ENCODE results near the gene ARHGDIB. TPM values are rescaled to one million over a fixed set of nuclear protein-coding genes. Genes with fewer than 3 reads are reported as not detected.

ARHGDIB gene
- polyA plus RNA-seq, 4 donors = 26.4 to 104 (median 56.7) TPM

- Histone ChIP-seq H3K27me3 (ENCODE audit: control insufficient read depth in 3 of 3, insufficient read depth in 3 of 3, low read length in 3 of 3) (peaks cover 0 to 4% (median 0%) of the 10 kb centered on the region in 3 donors), H3K27ac (ENCODE audit: low read depth in 1 of 3, low read length in 2 of 3) (no peak overlapping the region), H3K4me3 (ENCODE audit: low read depth in 1 of 3, low read length in 3 of 3) (no peak overlapping the region), H3K9me3 (ENCODE audit: control insufficient read depth in 2 of 2, insufficient read depth in 1 of 2, low read depth in 1 of 2, low read length in 1 of 2) (no peaks in the 10 kb centered on the region), H3K36me3 (ENCODE audit: control insufficient read depth in 3 of 3, insufficient read depth in 2 of 3, low read depth in 1 of 3, low read length in 3 of 3) (no peaks in the 10 kb centered on the region), H3K4me1 (ENCODE audit: control insufficient read depth in 3 of 3, insufficient read depth in 2 of 3, low read depth in 1 of 3, low read length in 2 of 3) (peaks cover 0 to 5% (median 0%) of the 10 kb centered on the region in 3 donors)
- FAIRE-seq (no peak), DNase-seq (peak in 1 of 2 donors; percentile 61)
- 55 to 86% (median 77%) methylated on average over 2 of the region's 2 CpGs for WGBS, 3 donors
Observed at GRCh38 chr12:14999695-15000365, 38.4 kb upstream of the ARHGDIB start.

GRCh38 chr12:14999021-14999694 is 37.8 kb upstream of the ARHGDIB start:
- FAIRE-seq = no peak
- H3K9me3 ChIP-seq (ENCODE audit: control insufficient read depth in 2 of 2, insufficient read depth in 1 of 2, low read depth in 1 of 2, low read length in 1 of 2) = no peaks in the 10 kb centered on the region

GRCh38 chr12:14997998-14998397 is 36.6 kb upstream of the ARHGDIB start:
- Histone ChIP-seq H3K36me3 (ENCODE audit: control insufficient read depth in 3 of 3, insufficient read depth in 2 of 3, low read depth in 1 of 3, low read length in 3 of 3) (no peaks in the 10 kb centered on the region), H3K27ac (ENCODE audit: low read depth in 1 of 3, low read length in 2 of 3) (no peak overlapping the region)
- WGBS, 3 donors = 66 to 85% (median 85%) methylated on average over 3 of the region's 3 CpGs

More at GRCh38 chr12:14999021-14999694, 37.8 kb upstream of the ARHGDIB start:
- no peak overlapping the region for H3K27ac ChIP-seq (ENCODE audit: low read depth in 1 of 3, low read length in 2 of 3)
- H3K4me1 ChIP-seq (ENCODE audit: control insufficient read depth in 3 of 3, insufficient read depth in 2 of 3, low read depth in 1 of 3, low read length in 2 of 3) = peaks cover 0 to 5% (median 4%) of the 10 kb centered on the region in 3 donors
- H3K36me3 ChIP-seq (ENCODE audit: control insufficient read depth in 3 of 3, insufficient read depth in 2 of 3, low read depth in 1 of 3, low read length in 3 of 3) = no peaks in the 10 kb centered on the region
- no peak for DNase-seq
- H3K4me3 ChIP-seq (ENCODE audit: low read depth in 1 of 3, low read length in 3 of 3) = no peak overlapping the region
- 77 to 89% (median 85%) methylated on average over 2 of the region's 2 CpGs for WGBS, 3 donors
- H3K27me3 ChIP-seq (ENCODE audit: control insufficient read depth in 3 of 3, insufficient read depth in 3 of 3, low read length in 3 of 3) = peaks cover 0 to 4% (median 0%) of the 10 kb centered on the region in 3 donors

GRCh38 chr12:14995583-14996425 is 34.4 kb upstream of the ARHGDIB start:
- H3K9me3 ChIP-seq (ENCODE audit: control insufficient read depth in 2 of 2, insufficient read depth in 1 of 2, low read depth in 1 of 2, low read length in 1 of 2) = no peaks in the 10 kb centered on the region
- H3K27ac ChIP-seq (ENCODE audit: low read depth in 1 of 3, low read length in 2 of 3) = no peak overlapping the region
- no peak overlapping the region for H3K4me3 ChIP-seq (ENCODE audit: low read depth in 1 of 3, low read length in 3 of 3)
- H3K27me3 ChIP-seq (ENCODE audit: control insufficient read depth in 3 of 3, insufficient read depth in 3 of 3, low read length in 3 of 3) = no peaks in the 10 kb centered on the region
- peak; percentile 81 for FAIRE-seq
- peak; percentile 59 to 70 for DNase-seq
- 84 to 91% (median 88%) methylated on average over 3 of the region's 3 CpGs for WGBS, 3 donors
- H3K4me1 ChIP-seq (ENCODE audit: control insufficient read depth in 3 of 3, insufficient read depth in 2 of 3, low read depth in 1 of 3, low read length in 2 of 3) = peaks cover 0 to 5% (median 4%) of the 10 kb centered on the region in 3 donors
- no peaks in the 10 kb centered on the region for H3K36me3 ChIP-seq (ENCODE audit: control insufficient read depth in 3 of 3, insufficient read depth in 2 of 3, low read depth in 1 of 3, low read length in 3 of 3)

More at GRCh38 chr12:14997998-14998397, 36.6 kb upstream of the ARHGDIB start:
- peaks cover 0 to 5% (median 4%) of the 10 kb centered on the region in 3 donors for H3K4me1 ChIP-seq (ENCODE audit: control insufficient read depth in 3 of 3, insufficient read depth in 2 of 3, low read depth in 1 of 3, low read length in 2 of 3)
- H3K4me3 ChIP-seq (ENCODE audit: low read depth in 1 of 3, low read length in 3 of 3) = no peak overlapping the region
- H3K9me3 ChIP-seq (ENCODE audit: control insufficient read depth in 2 of 2, insufficient read depth in 1 of 2, low read depth in 1 of 2, low read length in 1 of 2) = no peaks in the 10 kb centered on the region
- DNase-seq (no peak), FAIRE-seq (no peak)
- peaks cover 0 to 4% (median 0%) of the 10 kb centered on the region in 3 donors for H3K27me3 ChIP-seq (ENCODE audit: control insufficient read depth in 3 of 3, insufficient read depth in 3 of 3, low read length in 3 of 3)

GRCh38 chr12:14994610-14995009 is 33.2 kb upstream of the ARHGDIB start:
- H3K36me3 ChIP-seq (ENCODE audit: control insufficient read depth in 3 of 3, insufficient read depth in 2 of 3, low read depth in 1 of 3, low read length in 3 of 3) = no peaks in the 10 kb centered on the region
- H3K4me1 ChIP-seq (ENCODE audit: control insufficient read depth in 3 of 3, insufficient read depth in 2 of 3, low read depth in 1 of 3, low read length in 2 of 3) = peaks cover 0 to 4% (median 3%) of the 10 kb centered on the region in 3 donors
- H3K9me3 ChIP-seq (ENCODE audit: control insufficient read depth in 2 of 2, insufficient read depth in 1 of 2, low read depth in 1 of 2, low read length in 1 of 2) = no peaks in the 10 kb centered on the region
- no peak overlapping the region for H3K27ac ChIP-seq (ENCODE audit: low read depth in 1 of 3, low read length in 2 of 3)
- H3K4me3 ChIP-seq (ENCODE audit: low read depth in 1 of 3, low read length in 3 of 3) = no peak overlapping the region
- 48 to 57% (median 51%) methylated on average over 3 of the region's 3 CpGs for WGBS, 3 donors
- H3K27me3 ChIP-seq (ENCODE audit: control insufficient read depth in 3 of 3, insufficient read depth in 3 of 3, low read length in 3 of 3) = no peaks in the 10 kb centered on the region
- FAIRE-seq = no peak
- no peak for DNase-seq

GRCh38 chr12:14993537-14994266 is 32.3 kb upstream of the ARHGDIB start:
- FAIRE-seq = no peak

GRCh38 chr12:14993117-14993516 is 31.7 kb upstream of the ARHGDIB start:
- Histone ChIP-seq H3K36me3 (ENCODE audit: control insufficient read depth in 3 of 3, insufficient read depth in 2 of 3, low read depth in 1 of 3, low read length in 3 of 3) (no peaks in the 10 kb centered on the region), H3K4me3 (ENCODE audit: low read depth in 1 of 3, low read length in 3 of 3) (no peak overlapping the region), H3K4me1 (ENCODE audit: control insufficient read depth in 3 of 3, insufficient read depth in 2 of 3, low read depth in 1 of 3, low read length in 2 of 3) (peaks cover 0 to 4% (median 0%) of the 10 kb centered on the region in 3 donors), H3K9me3 (ENCODE audit: control insufficient read depth in 2 of 2, insufficient read depth in 1 of 2, low read depth in 1 of 2, low read length in 1 of 2) (no peaks in the 10 kb centered on the region), H3K27ac (ENCODE audit: low read depth in 1 of 3, low read length in 2 of 3) (no peak overlapping the region), H3K27me3 (ENCODE audit: control insufficient read depth in 3 of 3, insufficient read depth in 3 of 3, low read length in 3 of 3) (no peaks in the 10 kb centered on the region)
- FAIRE-seq = no peak
- 71 to 81% (median 79%) methylated on average over 5 of the region's 5 CpGs for WGBS, 3 donors
- no peak for DNase-seq

More at GRCh38 chr12:14993537-14994266, 32.3 kb upstream of the ARHGDIB start:
- no peak for DNase-seq
- H3K4me1 ChIP-seq (ENCODE audit: control insufficient read depth in 3 of 3, insufficient read depth in 2 of 3, low read depth in 1 of 3, low read length in 2 of 3) = peaks cover 0 to 4% (median 0%) of the 10 kb centered on the region in 3 donors
- no peaks in the 10 kb centered on the region for H3K36me3 ChIP-seq (ENCODE audit: control insufficient read depth in 3 of 3, insufficient read depth in 2 of 3, low read depth in 1 of 3, low read length in 3 of 3)
- no peak overlapping the region for H3K27ac ChIP-seq (ENCODE audit: low read depth in 1 of 3, low read length in 2 of 3)
- H3K27me3 ChIP-seq (ENCODE audit: control insufficient read depth in 3 of 3, insufficient read depth in 3 of 3, low read length in 3 of 3) = no peaks in the 10 kb centered on the region
- 58 to 67% (median 61%) methylated on average over 4 of the region's 4 CpGs for WGBS, 3 donors
- H3K4me3 ChIP-seq (ENCODE audit: low read depth in 1 of 3, low read length in 3 of 3) = no peak overlapping the region
- no peaks in the 10 kb centered on the region for H3K9me3 ChIP-seq (ENCODE audit: control insufficient read depth in 2 of 2, insufficient read depth in 1 of 2, low read depth in 1 of 2, low read length in 1 of 2)
